Skin of body (tissue), 2 donors: ENCODE measurements around the gene MAP3K13. TPM values are rescaled to one million over a fixed set of nuclear protein-coding genes. Genes with fewer than 3 reads are reported as not detected.

Experiments
- DNase-seq: peaks from one replicate; lab custom pipeline; 2025; lab: John Stamatoyannopoulos, UW
- total RNA-seq: library from RNA; depleted of rRNA; stranded (reverse); fragments of >200 nt; gene quantifications from one replicate; pipeline ENCODE4 v1.2.3, GENCODE V29; 2014

Gene MAP3K13
- total RNA-seq, 1 donor from 2014 or later = 18.9 TPM

- no peak for DNase-seq
Measured at GRCh38 chr3:185507883-185508282, 144.9 kb downstream of the MAP3K13 start.

DNA sequence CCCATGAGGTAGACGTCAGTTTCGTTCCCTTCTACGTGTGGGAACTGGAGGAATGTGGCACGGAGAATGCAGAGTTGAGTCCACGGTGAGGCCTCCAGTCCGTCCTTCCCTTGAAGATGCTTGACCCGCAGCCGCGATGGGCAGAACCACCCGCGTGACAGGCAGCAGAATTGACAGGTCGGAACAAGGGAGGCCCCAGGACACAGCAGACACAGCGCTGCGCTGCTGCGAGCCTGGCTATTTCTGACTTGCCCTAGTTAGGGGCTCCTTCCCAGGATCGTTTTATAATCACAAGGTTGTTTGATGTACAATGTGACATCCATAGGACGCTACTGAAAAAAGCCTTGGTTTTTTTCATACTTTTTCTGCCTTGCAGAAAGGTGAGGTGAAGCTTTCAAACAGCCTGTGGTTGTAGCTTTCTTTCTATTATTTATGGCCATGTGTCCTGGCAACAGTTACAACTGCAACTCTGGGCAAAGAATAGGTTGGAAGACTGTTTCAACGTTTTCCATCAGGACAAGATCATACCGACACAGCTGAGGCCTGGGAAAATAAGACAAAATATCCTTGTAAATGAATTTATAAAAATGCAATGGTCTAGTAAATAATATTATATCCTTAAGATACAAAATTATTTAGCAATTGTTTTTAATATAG lies 145.5 kb downstream of the MAP3K13 start:
- no peak for DNase-seq

DNA sequence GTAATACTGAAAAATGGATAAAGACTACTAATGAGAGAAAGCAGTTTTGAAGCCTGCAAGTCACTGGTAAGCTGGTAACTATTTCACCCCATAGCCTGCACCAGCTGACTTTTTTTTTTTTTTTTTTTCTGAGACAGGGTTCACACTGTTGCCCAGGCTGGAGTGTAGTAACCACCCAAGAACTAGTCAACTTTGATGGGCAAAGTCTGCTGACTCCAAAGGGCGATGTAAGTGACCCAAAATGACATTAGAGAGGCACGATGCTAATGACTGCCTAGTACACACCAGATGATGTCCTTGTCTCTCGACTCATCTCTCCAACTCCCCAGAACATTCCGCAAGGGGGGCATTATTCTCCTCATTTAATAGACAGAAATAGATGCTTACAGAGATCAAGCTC lies 148.8 kb downstream of the MAP3K13 start:
- DNase-seq = no peak

- DNase-seq = no peak
Measured at GRCh38 chr3:185517387-185518130, 154.6 kb downstream of the MAP3K13 start.

DNA sequence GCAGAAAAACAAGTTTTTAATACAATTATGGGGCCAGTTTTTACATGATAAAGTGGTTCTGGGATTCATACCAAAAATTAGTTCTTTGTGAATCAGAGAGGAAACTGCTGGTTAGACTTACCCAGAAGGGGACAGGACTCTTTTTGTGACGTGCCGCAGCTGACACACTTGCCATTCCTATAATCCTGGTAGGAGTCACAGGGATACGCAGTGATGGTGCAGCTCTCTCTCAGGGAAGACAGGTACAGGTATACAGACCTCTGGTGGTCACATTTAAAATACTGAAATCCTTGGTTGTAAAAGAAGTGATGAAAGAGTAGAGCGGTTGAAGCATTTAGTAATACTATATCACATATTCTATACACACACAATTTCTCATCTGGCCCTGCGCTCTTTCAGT lies 156.1 kb downstream of the MAP3K13 start:
- no peak for DNase-seq

DNA sequence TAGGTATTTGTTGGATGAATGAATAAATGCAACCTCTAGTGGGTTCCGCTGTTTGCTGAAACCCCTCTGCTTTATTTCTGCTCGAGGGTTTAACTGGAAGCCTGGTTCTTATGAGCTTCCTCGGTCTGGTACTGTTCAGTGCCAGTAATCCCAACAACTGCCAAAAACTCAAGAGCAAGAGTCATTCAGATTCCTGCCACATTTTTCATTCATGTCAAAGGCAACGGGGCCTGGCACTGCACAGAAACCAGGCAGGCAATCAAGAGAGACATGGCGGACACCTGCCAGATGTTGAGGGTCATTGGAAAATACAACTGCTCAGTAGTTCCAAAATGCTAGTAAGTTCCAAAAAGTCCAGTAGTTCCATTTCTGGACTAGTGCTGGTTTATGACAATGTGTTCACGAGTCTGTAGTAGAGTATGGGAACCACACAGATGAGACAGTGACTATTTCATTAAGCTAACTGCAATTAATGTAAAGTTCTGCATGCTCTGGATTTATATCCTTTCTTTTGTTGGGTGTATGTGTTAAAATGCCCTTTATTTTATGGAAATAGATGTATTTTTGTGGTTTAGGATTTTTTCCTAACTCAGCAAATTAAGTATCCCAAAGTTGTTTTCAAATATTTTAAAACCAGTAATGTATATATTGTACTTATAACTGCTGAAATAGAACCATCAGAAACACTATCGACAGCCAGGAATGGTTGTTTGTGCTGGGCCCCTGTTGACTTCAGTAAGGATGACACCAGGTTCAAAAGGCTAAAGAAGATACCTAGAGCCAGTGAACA lies 158.6 kb downstream of the MAP3K13 start:
- DNase-seq = no peak

- DNase-seq = no peak
Measured at GRCh38 chr3:185526349-185526951, 163.5 kb downstream of the MAP3K13 start.

DNA sequence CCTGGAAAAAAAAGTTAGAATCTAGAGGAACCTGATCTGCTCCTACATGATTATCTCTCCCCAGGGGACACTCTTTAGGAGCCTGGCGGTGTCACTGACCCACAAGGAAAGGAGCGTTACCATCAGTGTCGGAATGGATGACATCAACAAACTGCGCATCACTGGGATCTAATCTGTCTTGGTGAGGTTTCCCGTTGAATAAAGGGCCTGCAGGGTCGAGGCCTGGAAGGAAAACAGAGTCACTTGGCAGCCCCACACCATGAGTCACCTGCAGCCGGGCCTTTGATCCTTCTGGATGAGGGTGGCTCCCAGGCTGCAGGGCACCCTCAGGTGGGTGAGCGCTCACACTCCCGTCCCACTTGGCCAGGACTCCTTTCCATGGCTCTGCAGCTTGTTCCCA lies 164.4 kb downstream of the MAP3K13 start:
- DNase-seq = no peak

DNA sequence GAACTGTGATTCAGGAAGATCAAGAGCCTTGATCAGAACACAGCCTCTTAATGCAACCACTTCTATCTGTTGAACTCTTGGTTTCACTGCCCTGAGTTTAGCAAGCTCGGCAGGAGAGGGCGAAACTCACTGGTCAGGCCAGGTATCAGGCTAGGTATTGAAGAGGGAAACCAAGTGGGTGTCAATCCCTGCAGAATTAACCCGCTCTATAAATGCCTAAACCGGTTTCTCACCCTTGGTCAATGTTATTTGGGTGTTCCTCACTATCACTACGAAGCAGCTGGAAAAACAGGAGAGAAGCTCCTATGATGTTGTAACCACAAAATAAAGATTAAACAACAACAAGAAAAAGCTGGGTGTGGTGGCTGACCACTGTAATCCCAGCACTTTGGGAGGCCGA lies 165.6 kb downstream of the MAP3K13 start:
- DNase-seq = no peak

GRCh38 chr3:185530856-185531255 lies 167.9 kb downstream of the MAP3K13 start:
- DNase-seq = no peak

DNA sequence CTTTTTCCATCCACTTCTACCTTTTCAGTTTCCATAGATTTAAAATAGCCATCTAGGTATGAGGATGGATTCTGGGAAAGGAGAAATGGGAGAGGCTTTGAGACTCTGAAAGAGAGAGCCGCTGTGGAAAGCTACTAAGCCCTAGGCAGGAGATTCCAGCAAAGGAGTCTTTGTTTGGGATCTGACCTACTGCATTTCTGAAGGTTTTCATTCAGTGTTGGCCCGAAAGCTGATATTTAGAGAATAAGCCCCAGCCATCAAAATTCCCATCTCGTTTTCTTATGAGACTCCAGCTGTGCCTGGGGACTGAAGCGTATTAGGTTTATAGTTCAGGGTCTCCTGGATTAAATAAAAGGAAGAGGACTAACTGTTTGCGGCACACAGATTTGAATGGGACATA lies 170.0 kb downstream of the MAP3K13 start:
- no peak for DNase-seq

DNA sequence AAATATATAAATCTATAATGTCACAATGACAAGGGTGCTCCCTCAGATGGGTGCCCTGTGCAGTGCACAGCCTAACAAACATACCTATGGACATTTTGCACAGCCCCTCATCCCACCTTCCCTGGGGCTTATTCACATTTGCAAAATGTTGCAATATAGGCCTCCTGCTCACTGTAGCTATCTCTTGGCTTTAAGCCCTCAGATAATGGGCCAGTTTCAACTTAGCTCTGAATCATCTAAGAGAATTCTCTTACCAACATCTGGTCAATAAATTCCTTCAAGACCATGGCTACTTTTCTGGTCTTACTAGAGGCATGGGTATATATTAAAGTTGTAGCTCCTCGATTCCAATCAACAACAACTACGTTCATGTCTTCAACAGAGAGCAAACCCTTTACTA lies 171.6 kb downstream of the MAP3K13 start:
- no peak for DNase-seq

GRCh38 chr3:185537369-185537970 lies 174.5 kb downstream of the MAP3K13 start:
- peak; percentile 2 for DNase-seq

Other genes with a start within 250 kb of the MAP3K13 start
- 6.5 TPM for gene C3orf70, start 210.1 kb upstream of the MAP3K13 start, total RNA-seq
- 4.3 TPM for gene EHHADH, start 109.1 kb upstream of the MAP3K13 start, total RNA-seq
- gene TMEM41A, start 135.9 kb downstream of the MAP3K13 start, total RNA-seq = 19.6 TPM
- gene LIPH, start 189.5 kb downstream of the MAP3K13 start, total RNA-seq = 6.6 TPM
- 38.5 TPM for gene SENP2, start 223.2 kb downstream of the MAP3K13 start, total RNA-seq